ENCODE data around the gene CEBPE. TPM values are rescaled to one million over a fixed set of nuclear protein-coding genes. Genes with fewer than 3 reads are reported as not detected.

CEBPE gene
- total RNA-seq, 1 donor from 2014 or later: not detected

- peaks cover 10% of the 10 kb centered on the region for H3K27me3 Mint-ChIP-seq (ENCODE audit: unreplicated experiment)
- peaks cover 23% of the 10 kb centered on the region for H3K4me1 Mint-ChIP-seq (ENCODE audit: unreplicated experiment)
- no peaks in the 10 kb centered on the region for H3K9me3 Mint-ChIP-seq (ENCODE audit: unreplicated experiment)
- TF ChIP-seq CTCF (IDR thresholded peaks at IDR 0.05; ENCODE audit: unreplicated experiment): no peak
- DNase-seq (ENCODE audit: low spot score): no peak
- no peak overlapping the region for H3K4me3 Mint-ChIP-seq (ENCODE audit: unreplicated experiment)
- H3K27ac Mint-ChIP-seq (ENCODE audit: unreplicated experiment): no peak overlapping the region
- H3K36me3 Mint-ChIP-seq (ENCODE audit: low read depth, unreplicated experiment): peaks cover 19% of the 10 kb centered on the region
Observed at GRCh38 chr14:23145794-23146350, 26.8 kb upstream of the CEBPE start.

GRCh38 chr14:23143911-23144310 is 24.9 kb upstream of the CEBPE start:
- Mint-ChIP-seq H3K36me3 (ENCODE audit: low read depth, unreplicated experiment) (peaks cover 20% of the 10 kb centered on the region), H3K9me3 (ENCODE audit: unreplicated experiment) (no peaks in the 10 kb centered on the region), H3K4me1 (ENCODE audit: unreplicated experiment) (peaks cover 17% of the 10 kb centered on the region), H3K27me3 (ENCODE audit: unreplicated experiment) (peaks cover 4% of the 10 kb centered on the region), H3K27ac (ENCODE audit: unreplicated experiment) (no peak overlapping the region), H3K4me3 (ENCODE audit: unreplicated experiment) (no peak overlapping the region)
- no peak for DNase-seq (ENCODE audit: low spot score)
- no peak for TF ChIP-seq CTCF (IDR thresholded peaks at IDR 0.05; ENCODE audit: unreplicated experiment)

DNA sequence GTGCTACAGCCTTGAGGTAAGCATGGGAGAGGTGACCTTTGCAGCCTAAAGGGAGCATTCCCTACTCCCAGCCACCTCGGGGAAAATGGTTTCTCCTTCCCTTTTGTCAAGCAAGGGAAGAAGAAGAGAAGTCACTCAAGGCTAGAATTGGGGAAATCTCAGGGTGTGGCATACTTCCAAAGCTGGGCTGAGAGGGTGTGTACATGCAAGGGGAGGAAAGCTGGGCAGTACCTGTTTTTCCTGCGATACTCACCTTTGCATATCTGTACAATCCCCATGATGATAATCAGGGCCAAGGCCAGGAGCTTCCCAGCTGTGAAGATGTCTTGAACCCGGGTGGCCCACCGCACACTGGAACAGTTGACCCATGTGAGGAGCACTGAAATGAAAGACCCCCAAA is 23.8 kb upstream of the CEBPE start:
- Mint-ChIP-seq H3K9me3 (ENCODE audit: unreplicated experiment) (no peaks in the 10 kb centered on the region), H3K36me3 (ENCODE audit: low read depth, unreplicated experiment) (peaks cover 12% of the 10 kb centered on the region), H3K4me3 (ENCODE audit: unreplicated experiment) (no peak overlapping the region), H3K27me3 (ENCODE audit: unreplicated experiment) (peaks cover 4% of the 10 kb centered on the region), H3K27ac (ENCODE audit: unreplicated experiment) (no peak overlapping the region), H3K4me1 (ENCODE audit: unreplicated experiment) (peaks cover 10% of the 10 kb centered on the region)
- no peak for DNase-seq (ENCODE audit: low spot score)
- no peak for TF ChIP-seq CTCF (IDR thresholded peaks at IDR 0.05; ENCODE audit: unreplicated experiment)

DNA sequence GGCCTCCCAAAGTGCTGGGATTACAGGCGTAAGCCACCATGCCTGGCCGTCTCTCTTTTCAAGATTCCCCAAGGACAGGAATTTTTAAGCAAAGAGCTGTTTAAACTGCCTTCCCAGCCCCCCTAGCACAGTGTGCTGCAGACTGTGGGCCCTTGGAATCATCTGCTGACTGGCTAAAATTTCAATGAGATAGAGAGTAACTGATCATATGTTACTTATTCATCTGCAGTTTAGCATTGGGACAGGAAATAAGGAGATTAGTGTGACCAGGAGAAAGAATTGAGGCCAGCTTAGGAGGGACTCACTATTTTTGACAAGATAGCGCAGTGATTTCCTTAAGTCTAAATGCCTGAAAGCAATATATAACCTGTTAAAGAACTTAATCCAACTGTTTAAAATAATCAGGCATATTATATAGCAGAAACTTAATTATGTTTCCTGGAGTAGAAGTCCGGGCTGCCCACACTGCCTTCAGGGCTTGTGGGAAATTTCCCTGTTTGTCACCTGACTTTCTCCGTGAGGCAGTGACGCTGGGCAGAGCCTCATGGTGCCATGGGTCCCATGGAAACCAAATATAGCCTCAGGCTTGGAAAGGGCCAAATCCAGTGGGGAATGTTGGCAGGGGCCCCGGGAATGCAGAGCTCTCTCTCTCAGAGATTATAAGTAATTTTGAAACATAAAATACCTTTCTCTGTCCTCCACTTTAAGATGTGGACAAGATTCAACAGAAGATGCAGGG is 22.8 kb upstream of the CEBPE start:
- H3K9me3 Mint-ChIP-seq (ENCODE audit: unreplicated experiment): no peaks in the 10 kb centered on the region
- peaks cover 8% of the 10 kb centered on the region for H3K4me1 Mint-ChIP-seq (ENCODE audit: unreplicated experiment)
- H3K4me3 Mint-ChIP-seq (ENCODE audit: unreplicated experiment): no peak overlapping the region
- H3K27ac Mint-ChIP-seq (ENCODE audit: unreplicated experiment): no peak overlapping the region
- no peak for DNase-seq (ENCODE audit: low spot score)
- peaks cover 1% of the 10 kb centered on the region for H3K27me3 Mint-ChIP-seq (ENCODE audit: unreplicated experiment)
- peaks cover 4% of the 10 kb centered on the region for H3K36me3 Mint-ChIP-seq (ENCODE audit: low read depth, unreplicated experiment)
- no peak for TF ChIP-seq CTCF (IDR thresholded peaks at IDR 0.05; ENCODE audit: unreplicated experiment)

DNA sequence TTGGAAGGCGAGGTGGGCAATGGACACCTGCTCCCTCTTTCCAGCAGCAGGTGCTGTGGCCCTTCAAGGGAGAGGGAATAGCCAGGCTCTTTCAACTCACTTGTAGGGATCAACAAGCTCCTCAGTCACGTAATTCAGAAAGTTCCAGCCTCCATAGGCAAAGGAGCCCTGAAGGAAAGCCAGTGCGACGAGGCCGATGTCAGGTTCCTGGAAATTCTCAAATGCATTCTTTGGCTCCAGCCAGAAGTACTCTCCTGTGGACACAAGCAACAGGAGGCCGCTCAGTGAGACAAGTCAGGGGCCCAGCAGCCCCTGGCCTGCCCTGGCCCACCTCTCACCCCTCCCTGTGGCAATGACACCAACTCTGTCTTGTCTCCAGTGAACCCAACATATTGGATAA is 21.3 kb upstream of the CEBPE start:
- peaks cover 1% of the 10 kb centered on the region for H3K27me3 Mint-ChIP-seq (ENCODE audit: unreplicated experiment)
- no peak overlapping the region for H3K4me3 Mint-ChIP-seq (ENCODE audit: unreplicated experiment)
- no peaks in the 10 kb centered on the region for H3K9me3 Mint-ChIP-seq (ENCODE audit: unreplicated experiment)
- no peak overlapping the region for H3K27ac Mint-ChIP-seq (ENCODE audit: unreplicated experiment)
- peaks cover 4% of the 10 kb centered on the region for H3K4me1 Mint-ChIP-seq (ENCODE audit: unreplicated experiment)
- H3K36me3 Mint-ChIP-seq (ENCODE audit: low read depth, unreplicated experiment): peaks cover 3% of the 10 kb centered on the region
- DNase-seq (ENCODE audit: low spot score): no peak
- no peak for TF ChIP-seq CTCF (IDR thresholded peaks at IDR 0.05; ENCODE audit: unreplicated experiment)
